Measurements from ENCODE around the gene NCK2.

The NCK2 gene

GRCh38 chr2:105776560-105776928 lies 31.8 kb downstream of the NCK2 start:
- H3K9me2 ChIP-seq (replicated peaks; ENCODE audit: insufficient read depth, low read length): no peaks in the 10 kb centered on the region
- H4K20me1 ChIP-seq (ENCODE audit: low read depth, low read length): no peaks in the 10 kb centered on the region
- H3K79me2 ChIP-seq (ENCODE audit: insufficient read depth, low read length): no peaks in the 10 kb centered on the region
- no peak overlapping the region for H3K27ac ChIP-seq (ENCODE audit: low read depth, low read length)
- H3K4me3 ChIP-seq (ENCODE audit: insufficient read depth, low read length, poor library complexity, severe bottlenecking): no peak overlapping the region
- no peaks in the 10 kb centered on the region for H3K9me3 ChIP-seq (ENCODE audit: insufficient read depth, low read length)
- H3K27me3 ChIP-seq (ENCODE audit: low read length): no peaks in the 10 kb centered on the region
- H3K36me3 ChIP-seq (ENCODE audit: low read length): no peaks in the 10 kb centered on the region
- no peak overlapping the region for H2AFZ ChIP-seq (ENCODE audit: low read depth, low read length, severe bottlenecking)
- H3K9ac ChIP-seq (ENCODE audit: low read length): no peak overlapping the region
- H3K4me2 ChIP-seq (ENCODE audit: low read depth, low read length, poor library complexity, severe bottlenecking): no peak overlapping the region
- TF ChIP-seq CTCF (IDR thresholded peaks at IDR 0.05; ENCODE audit: insufficient read depth, low read length, poor library complexity, severe bottlenecking): no peak
- TF ChIP-seq EZH2phosphoT487 (conservative IDR thresholded peaks at IDR 0.05; ENCODE audit: low read length): no peak
- no peaks in the 10 kb centered on the region for H3F3A ChIP-seq (ENCODE audit: insufficient read depth)

DNA sequence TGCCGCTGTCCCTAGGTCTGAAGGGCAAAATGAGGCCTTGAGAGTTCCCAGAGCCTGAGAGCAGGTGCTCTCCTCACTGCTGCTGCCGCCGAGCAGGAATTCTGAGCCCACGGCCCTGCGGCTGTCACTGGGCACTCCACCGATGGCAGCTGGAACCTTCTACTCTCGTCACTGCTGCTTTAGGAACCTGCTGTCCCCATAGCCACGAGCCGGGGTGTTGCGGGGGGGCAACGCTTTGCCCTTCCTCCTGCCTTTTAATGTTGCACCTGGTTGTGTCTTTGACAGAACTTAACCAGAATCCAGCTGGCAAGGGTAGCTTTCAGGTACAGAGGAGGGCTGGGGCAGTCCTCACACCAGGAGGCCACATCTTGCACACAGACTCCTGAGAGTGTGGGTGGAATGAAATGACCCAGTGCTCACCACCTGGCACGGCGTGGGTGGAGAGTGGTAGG lies 32.3 kb downstream of the NCK2 start:
- no peaks in the 10 kb centered on the region for H4K20me1 ChIP-seq (ENCODE audit: low read depth, low read length)

DNA sequence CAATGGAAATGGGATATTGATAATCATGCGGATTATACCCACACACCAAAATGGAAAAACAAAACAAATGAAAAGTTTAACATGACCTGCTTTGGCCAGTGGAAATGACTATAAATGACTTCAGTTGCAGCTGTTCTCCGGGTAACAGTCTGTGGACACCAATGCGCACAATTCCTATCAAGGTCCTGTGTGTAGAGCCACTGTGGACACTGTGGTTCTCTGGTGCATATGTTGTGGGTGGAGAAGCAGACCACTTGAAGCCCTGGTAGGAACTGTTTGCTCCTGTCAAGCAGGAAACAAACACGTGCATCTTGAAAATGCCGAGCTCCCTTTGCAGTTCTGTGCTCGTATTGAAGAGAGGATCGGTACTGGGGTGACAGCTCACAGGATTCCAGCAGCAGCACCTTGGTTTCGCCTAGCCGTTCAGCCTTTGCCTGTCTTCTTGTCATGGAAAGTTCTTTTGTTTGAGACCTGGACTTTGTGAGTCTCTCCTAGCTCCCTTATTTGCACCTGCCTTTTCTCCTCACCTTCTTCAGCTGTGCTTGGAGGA lies 32.9 kb downstream of the NCK2 start:
- Histone ChIP-seq H3K4me3 (ENCODE audit: insufficient read depth, low read length, poor library complexity, severe bottlenecking) (no peak overlapping the region), H3K9ac (ENCODE audit: low read length) (no peak overlapping the region), H3F3A (ENCODE audit: insufficient read depth) (no peaks in the 10 kb centered on the region), H3K27ac (ENCODE audit: low read depth, low read length) (no peak overlapping the region), H3K79me2 (ENCODE audit: insufficient read depth, low read length) (no peaks in the 10 kb centered on the region), H3K9me3 (ENCODE audit: insufficient read depth, low read length) (no peaks in the 10 kb centered on the region), H4K20me1 (ENCODE audit: low read depth, low read length) (no peaks in the 10 kb centered on the region), H3K4me2 (ENCODE audit: low read depth, low read length, poor library complexity, severe bottlenecking) (no peak overlapping the region), H3K36me3 (ENCODE audit: low read length) (no peaks in the 10 kb centered on the region), H3K9me2 (replicated peaks; ENCODE audit: insufficient read depth, low read length) (no peaks in the 10 kb centered on the region), H2AFZ (ENCODE audit: low read depth, low read length, severe bottlenecking) (no peak overlapping the region), H3K27me3 (ENCODE audit: low read length) (no peaks in the 10 kb centered on the region)
- no peak for TF ChIP-seq EZH2phosphoT487 (conservative IDR thresholded peaks at IDR 0.05; ENCODE audit: low read length)
- no peak for TF ChIP-seq CTCF (IDR thresholded peaks at IDR 0.05; ENCODE audit: insufficient read depth, low read length, poor library complexity, severe bottlenecking)

More for the DNA sequence above, 32.3 kb downstream of the NCK2 start:
- no peak overlapping the region for H2AFZ ChIP-seq (ENCODE audit: low read depth, low read length, severe bottlenecking)
- H3K9me3 ChIP-seq (ENCODE audit: insufficient read depth, low read length): no peaks in the 10 kb centered on the region
- H3K4me2 ChIP-seq (ENCODE audit: low read depth, low read length, poor library complexity, severe bottlenecking): no peak overlapping the region
- TF ChIP-seq CTCF (IDR thresholded peaks at IDR 0.05; ENCODE audit: insufficient read depth, low read length, poor library complexity, severe bottlenecking) (no peak), EZH2phosphoT487 (conservative IDR thresholded peaks at IDR 0.05; ENCODE audit: low read length) (no peak)
- no peaks in the 10 kb centered on the region for H3K36me3 ChIP-seq (ENCODE audit: low read length)
- no peak overlapping the region for H3K9ac ChIP-seq (ENCODE audit: low read length)
- no peak overlapping the region for H3K4me3 ChIP-seq (ENCODE audit: insufficient read depth, low read length, poor library complexity, severe bottlenecking)
- H3K79me2 ChIP-seq (ENCODE audit: insufficient read depth, low read length): no peaks in the 10 kb centered on the region
- H3F3A ChIP-seq (ENCODE audit: insufficient read depth): no peaks in the 10 kb centered on the region
- no peaks in the 10 kb centered on the region for H3K27me3 ChIP-seq (ENCODE audit: low read length)
- no peak overlapping the region for H3K27ac ChIP-seq (ENCODE audit: low read depth, low read length)
- no peaks in the 10 kb centered on the region for H3K9me2 ChIP-seq (replicated peaks; ENCODE audit: insufficient read depth, low read length)
